ENCODE data around the gene GABPB1.

DNA sequence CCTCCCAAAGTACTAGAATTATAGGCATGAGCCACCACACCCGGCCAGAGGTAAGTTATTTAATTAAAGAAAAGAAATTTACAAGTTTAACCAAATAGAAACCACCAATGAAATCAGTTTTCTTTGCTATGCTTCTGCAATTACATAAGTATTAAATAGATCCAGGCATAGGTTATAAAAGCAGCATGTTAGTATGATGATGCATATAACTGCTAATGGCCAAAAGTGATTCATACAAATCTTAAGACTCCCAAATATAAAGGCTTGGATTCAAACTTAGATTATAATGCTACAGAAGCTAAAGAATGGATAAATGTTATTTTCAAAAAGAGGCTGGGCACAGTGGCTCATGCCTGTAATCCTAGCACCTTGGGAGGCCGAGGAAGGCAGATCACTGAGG is 56.7 kb downstream of the GABPB1 start:
- TF ChIP-seq CTCF (IDR thresholded peaks at IDR 0.05 in 4 of 5, conservative IDR thresholded peaks at IDR 0.05 in 1 of 5) (no peak), POLR2A (IDR thresholded peaks at IDR 0.05) (no peak)
